HepG2 (cell line): ENCODE measurements around the gene YEATS4. TPM values are rescaled to one million over a fixed set of nuclear protein-coding genes. Genes with fewer than 3 reads are reported as not detected.
A peak's percentile ranks its signal among the peaks of the same experiment; 100 is the strongest.

Experiments
- ATAC-seq: fragments of 200-7000 bp; cut with Tn5 transposase; 3 replicates; pipeline ENCODE4 v1.9.1; 2020; ENCODE audit warnings: mild to moderate bottlenecking, moderate library complexity
- BruUV-seq: library from RNA; stranded (reverse); fragments of 400-500 nt; replicated peaks from 2 replicates; lab custom pipeline; 2021; lab: Mats Ljungman, UMichigan
- CTCF ChIA-PET: fragments of 300-600 bp; formaldehyde crosslinking; extraction: SDS; loops from one replicate; lab custom pipeline; 2021; ENCODE audit warnings: low total read pairs, inconsistent platforms, low intra/inter-chr PET ratio; lab: Yijun Ruan, JAX
- POLR2A ChIA-PET: fragments of 350-600 bp; sonication (Branson Sonifier 250); formaldehyde crosslinking; loops from one replicate; lab custom pipeline; 2020; ENCODE audit warnings: antibody characterized with exemption, inconsistent platforms; lab: Yijun Ruan, JAX
- DNase-seq: peaks from one replicate; pipeline ENCODE4 v3.0.0-alpha.2; 2015; ENCODE audit warnings: low spot score
- FAIRE-seq: peaks from 3 replicates; lab custom pipeline; 2011; peaks lifted over from hg19 to GRCh38; lab: Jason Lieb, UNC
- H2AFZ ChIP-seq: one replicate; pipeline ENCODE4 v1.6.1; 2011; ENCODE audit warnings: low read length, inconsistent platforms
- H3K27ac ChIP-seq: fragments of 300-600 bp; 3 replicates; pipeline ENCODE4 v1.8.0; 2011; ENCODE audit warnings: mixed run types, mild to moderate bottlenecking, mixed read lengths, low read length, inconsistent platforms; ENCODE audit not compliant: insufficient read depth; ENCODE audit errors: extremely low read length
- H3K27me3 ChIP-seq, 2 experiments: fragments of 200-600 bp in 1 of 2; 2 replicates in 1 of 2; 3 replicates in 1 of 2; pipeline versions ENCODE4 v1.6.0 to v1.8.0; 2011; ENCODE audit warnings: low read length in 2 of 2, mild to moderate bottlenecking in 2 of 2, moderate library complexity in 2 of 2, inconsistent platforms in 1 of 2; ENCODE audit not compliant: insufficient read depth in 2 of 2, control insufficient read depth in 1 of 2
- H3K36me3 ChIP-seq, 2 experiments: fragments of 200-600 bp in 1 of 2; replicated peaks in 1 of 2; 2 replicates in 1 of 2; 3 replicates in 1 of 2; pipeline versions ENCODE4 v1.5.1 to v1.8.0; 2011; ENCODE audit warnings: low read length in 2 of 2, inconsistent platforms in 1 of 2; ENCODE audit not compliant: insufficient read depth in 2 of 2, control insufficient read depth in 1 of 2
- H3K4me1 ChIP-seq: 2 replicates; pipeline ENCODE4 v1.5.1; 2012; ENCODE audit warnings: low read length, inconsistent platforms; ENCODE audit not compliant: insufficient read depth
- H3K4me2 ChIP-seq: 2 replicates; pipeline ENCODE4 v1.6.0; 2011; ENCODE audit warnings: low read depth, low read length, inconsistent platforms
- H3K4me3 ChIP-seq, 3 experiments: fragments of 200-600 bp in 1 of 3; sonication (generic), shearing (Covaris generic) in 1 of 3; replicated peaks in 1 of 3; 2 replicates each; pipeline ENCODE4 v1.5.1; 2011 to 2016; ENCODE audit warnings: low read length in 3 of 3, inconsistent platforms in 2 of 3, low read depth in 2 of 3, mild to moderate bottlenecking in 2 of 3, control low read depth in 1 of 3, mixed read lengths in 1 of 3; ENCODE audit not compliant: insufficient read depth in 1 of 3
- H3K79me2 ChIP-seq: one replicate; pipeline ENCODE4 v1.6.1; 2011; ENCODE audit warnings: low read length, inconsistent platforms; ENCODE audit not compliant: insufficient read depth
- H3K9ac ChIP-seq: 2 replicates; pipeline ENCODE4 v1.6.0; 2011; ENCODE audit warnings: mild to moderate bottlenecking, low read depth, low read length, inconsistent platforms; ENCODE audit not compliant: insufficient read depth
- H3K9me3 ChIP-seq: 2 replicates; pipeline ENCODE4 v1.5.1; 2012; ENCODE audit warnings: mild to moderate bottlenecking, low read length
- H4K20me1 ChIP-seq: 2 replicates; pipeline ENCODE4 v1.6.0; 2011; ENCODE audit warnings: inconsistent platforms, mild to moderate bottlenecking, low read length, moderate library complexity; ENCODE audit not compliant: insufficient read depth
- ATF7-NPFF ChIP-seq: sonication (generic); formaldehyde crosslinking; IDR thresholded peaks from 2 replicates; pipeline ENCODE4 v1.8.1; 2023; ENCODE audit warnings: mild to moderate bottlenecking, low read depth, missing genetic modification reagents, moderate library complexity
- HOXD1 ChIP-seq: sonication (generic); formaldehyde crosslinking; IDR thresholded peaks from 2 replicates; pipeline ENCODE4 v1.5.0; 2020; ENCODE audit warnings: missing genetic modification reagents
- JUN ChIP-seq: sonication (generic); formaldehyde crosslinking; IDR thresholded peaks from 2 replicates; pipeline ENCODE4 v1.4.0; 2020; ENCODE audit warnings: mild to moderate bottlenecking, missing genetic modification reagents
- KLF12 ChIP-seq: sonication (generic); formaldehyde crosslinking; IDR thresholded peaks from 2 replicates; pipeline ENCODE4 v1.4.0; 2020; ENCODE audit warnings: missing genetic modification reagents, borderline replicate concordance
- MAF1 ChIP-seq: sonication (generic); formaldehyde crosslinking; IDR thresholded peaks from 2 replicates; pipeline ENCODE4 v1.5.0; 2020; ENCODE audit warnings: missing genetic modification reagents, borderline replicate concordance
- MED1 ChIP-seq: sonication (generic); formaldehyde crosslinking; IDR thresholded peaks from 2 replicates; pipeline ENCODE4 v1.4.0; 2020; ENCODE audit warnings: missing genetic modification reagents
- PAF1 ChIP-seq: IDR thresholded peaks from 2 replicates; pipeline ENCODE4 v1.6.1; 2016; ENCODE audit warnings: missing genetic modification reagents, missing compliant biosample characterization
- POLR2A ChIP-seq, 2 experiments: IDR thresholded peaks; 2 replicates each; pipeline ENCODE4 v1.6.1; 2011; ENCODE audit warnings: low read depth in 2 of 2, low read length in 2 of 2, mild to moderate bottlenecking in 1 of 2, moderate library complexity in 1 of 2; ENCODE audit not compliant: insufficient read depth in 1 of 2
- PRPF4 ChIP-seq: fragments of 200-400 bp; formaldehyde crosslinking; IDR thresholded peaks from 2 replicates; pipeline ENCODE4 v1.6.1; 2016; ENCODE audit warnings: low read length, low read depth; ENCODE audit not compliant: poor library complexity, severe bottlenecking
- SALL1 ChIP-seq: sonication (generic); formaldehyde crosslinking; IDR thresholded peaks from 2 replicates; pipeline ENCODE4 v1.8.0; 2022; ENCODE audit warnings: mild to moderate bottlenecking, missing genetic modification reagents
- ZMYM3 ChIP-seq: sonication (generic); formaldehyde crosslinking; IDR thresholded peaks from 2 replicates; pipeline ENCODE4 v1.5.1; 2020; ENCODE audit warnings: mild to moderate bottlenecking, missing genetic modification reagents
- ZNF276 ChIP-seq: sonication (generic); formaldehyde crosslinking; IDR thresholded peaks from 2 replicates; pipeline ENCODE4 v1.4.0; 2020; ENCODE audit warnings: mild to moderate bottlenecking, low read depth, missing genetic modification reagents
- ZNF460 ChIP-seq: sonication (generic); formaldehyde crosslinking; IDR thresholded peaks from 2 replicates; pipeline ENCODE4 v1.5.1; 2020; ENCODE audit warnings: missing genetic modification reagents, mild to moderate bottlenecking, borderline replicate concordance
- ZNF468 ChIP-seq: sonication (generic); formaldehyde crosslinking; IDR thresholded peaks from 2 replicates; pipeline ENCODE4 v1.8.0; 2022; ENCODE audit warnings: mild to moderate bottlenecking, moderate library complexity, missing genetic modification reagents
- WGBS: methylation state at CpG from one replicate; pipeline ENCODE4 v1.1.6; 2017; ENCODE audit warnings: low lambda C conversion rate; 5-methylcytosine and 5-hydroxymethylcytosine counted together
- in situ Hi-C: cut with HindIII; loops from 2 replicates; pipeline ENCODE4 v1.10.0; 2017; ENCODE audit warnings: low pct_unique_long_range_greater_than_20kb; ENCODE audit not compliant: extremely low pct_ligation_motif_present
- intact Hi-C: fragments of 100-400 bp; cut with micrococcal nuclease; formaldehyde crosslinking; loops from one replicate; pipeline ENCODE4 v1.10.0; 2022; ENCODE audit not compliant: unreplicated experiment
- polyA plus RNA-seq, 8 experiments: library from polyadenylated mRNA; depleted of rRNA in 3 of 8; stranded (reverse) in 7 of 8; unstranded in 1 of 8; fragments of >200 nt; fragmentation: Illumina TruSeq in 4 of 8; extraction: Trizol in 4 of 8; gene quantifications; 2 replicates each; pipeline versions ENCODE4 v1.2.1 to v1.2.3, GENCODE V29; 2011 to 2016; ENCODE audit warnings: low read depth in 4 of 8, missing spikeins in 1 of 8, mixed read lengths in 1 of 8; ENCODE audit not compliant: insufficient read depth in 1 of 8
- total RNA-seq, 5 experiments: library from RNA; depleted of rRNA; stranded (reverse); fragments of >200 nt; fragmentation: Illumina TruSeq; extraction: Trizol; gene quantifications; 2 replicates each; pipeline ENCODE4 v1.2.3, GENCODE V29; 2016; ENCODE audit warnings: low read depth in 1 of 5
- TF ChIP-seq, protein P1 (sequence below): sonication (generic); formaldehyde crosslinking; conservative IDR thresholded peaks from 2 replicates; pipeline ENCODE4 v1.8.0; 2022; ENCODE audit warnings: mild to moderate bottlenecking, moderate library complexity, missing genetic modification reagents
- TF ChIP-seq, protein P2 (sequence below): sonication (generic); formaldehyde crosslinking; IDR thresholded peaks from 2 replicates; pipeline ENCODE4 v1.4.0; 2020; ENCODE audit warnings: missing genetic modification reagents

Gene YEATS4
- total and polyA plus RNA-seq, 2 of the 13 experiments (the other 11 are each of a cell fraction or from before 2014, with no cell fraction given): 16.8 to 45.0 TPM

- Histone ChIP-seq H3K9ac (peak overlapping the region; percentile 79), H3K79me2 (peaks cover 46% of the 10 kb centered on the region)
- TF ChIP-seq PRPF4 (no peak), ATF7-NPFF (CRISPR knock-in tag) (no peak), MAF1 (no peak), POLR2A (IDR thresholded peaks at IDR 0.05; ENCODE audit: insufficient read depth in 1 of 2, low read depth in 2 of 2, low read length in 2 of 2) (peak in 1 of 2 experiments; percentile 41; a peak in 1 of 4 replicates), ZNF468 (CRISPR knock-in tag) (no peak), KLF12 (CRISPR knock-in tag) (no peak), HOXD1 (no peak), PAF1 (CRISPR knock-in tag) (peak; percentile 89; the same call in 1 of the 2 replicates), ZNF276 (no peak), SALL1 (CRISPR knock-in tag) (0 out of 2 replicates have a peak, but pooled peaks have one; percentile 30), MED1 (CRISPR knock-in tag) (0 out of 2 replicates have a peak, but pooled peaks have one; percentile 15), ZMYM3 (peak; percentile 32; the same call in 1 of the 2 replicates), JUN (CRISPR knock-in tag) (no peak), ZNF460 (peak; percentile 95)
- TF ChIP-seq, protein P1, sequence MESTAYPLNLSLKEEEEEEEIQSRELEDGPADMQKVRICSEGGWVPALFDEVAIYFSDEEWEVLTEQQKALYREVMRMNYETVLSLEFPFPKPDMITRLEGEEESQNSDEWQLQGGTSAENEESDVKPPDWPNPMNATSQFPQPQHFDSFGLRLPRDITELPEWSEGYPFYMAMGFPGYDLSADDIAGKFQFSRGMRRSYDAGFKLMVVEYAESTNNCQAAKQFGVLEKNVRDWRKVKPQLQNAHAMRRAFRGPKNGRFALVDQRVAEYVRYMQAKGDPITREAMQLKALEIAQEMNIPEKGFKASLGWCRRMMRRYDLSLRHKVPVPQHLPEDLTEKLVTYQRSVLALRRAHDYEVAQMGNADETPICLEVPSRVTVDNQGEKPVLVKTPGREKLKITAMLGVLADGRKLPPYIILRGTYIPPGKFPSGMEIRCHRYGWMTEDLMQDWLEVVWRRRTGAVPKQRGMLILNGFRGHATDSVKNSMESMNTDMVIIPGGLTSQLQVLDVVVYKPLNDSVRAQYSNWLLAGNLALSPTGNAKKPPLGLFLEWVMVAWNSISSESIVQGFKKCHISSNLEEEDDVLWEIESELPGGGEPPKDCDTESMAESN: no peak
- TF ChIP-seq, protein P2, sequence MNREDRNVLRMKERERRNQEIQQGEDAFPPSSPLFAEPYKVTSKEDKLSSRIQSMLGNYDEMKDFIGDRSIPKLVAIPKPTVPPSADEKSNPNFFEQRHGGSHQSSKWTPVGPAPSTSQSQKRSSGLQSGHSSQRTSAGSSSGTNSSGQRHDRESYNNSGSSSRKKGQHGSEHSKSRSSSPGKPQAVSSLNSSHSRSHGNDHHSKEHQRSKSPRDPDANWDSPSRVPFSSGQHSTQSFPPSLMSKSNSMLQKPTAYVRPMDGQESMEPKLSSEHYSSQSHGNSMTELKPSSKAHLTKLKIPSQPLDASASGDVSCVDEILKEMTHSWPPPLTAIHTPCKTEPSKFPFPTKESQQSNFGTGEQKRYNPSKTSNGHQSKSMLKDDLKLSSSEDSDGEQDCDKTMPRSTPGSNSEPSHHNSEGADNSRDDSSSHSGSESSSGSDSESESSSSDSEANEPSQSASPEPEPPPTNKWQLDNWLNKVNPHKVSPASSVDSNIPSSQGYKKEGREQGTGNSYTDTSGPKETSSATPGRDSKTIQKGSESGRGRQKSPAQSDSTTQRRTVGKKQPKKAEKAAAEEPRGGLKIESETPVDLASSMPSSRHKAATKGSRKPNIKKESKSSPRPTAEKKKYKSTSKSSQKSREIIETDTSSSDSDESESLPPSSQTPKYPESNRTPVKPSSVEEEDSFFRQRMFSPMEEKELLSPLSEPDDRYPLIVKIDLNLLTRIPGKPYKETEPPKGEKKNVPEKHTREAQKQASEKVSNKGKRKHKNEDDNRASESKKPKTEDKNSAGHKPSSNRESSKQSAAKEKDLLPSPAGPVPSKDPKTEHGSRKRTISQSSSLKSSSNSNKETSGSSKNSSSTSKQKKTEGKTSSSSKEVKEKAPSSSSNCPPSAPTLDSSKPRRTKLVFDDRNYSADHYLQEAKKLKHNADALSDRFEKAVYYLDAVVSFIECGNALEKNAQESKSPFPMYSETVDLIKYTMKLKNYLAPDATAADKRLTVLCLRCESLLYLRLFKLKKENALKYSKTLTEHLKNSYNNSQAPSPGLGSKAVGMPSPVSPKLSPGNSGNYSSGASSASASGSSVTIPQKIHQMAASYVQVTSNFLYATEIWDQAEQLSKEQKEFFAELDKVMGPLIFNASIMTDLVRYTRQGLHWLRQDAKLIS: 0 out of 2 replicates have a peak, but pooled peaks have one; percentile 42
Measured at GRCh38 chr12:69350777-69351176, 8.8 kb upstream of the YEATS4 start.

More at GRCh38 chr12:69350777-69351176, 8.8 kb upstream of the YEATS4 start:
- FAIRE-seq (no peak), DNase-seq (no peak), ATAC-seq (no peak)
- peaks cover 21% of the 10 kb centered on the region for H4K20me1 ChIP-seq
- ChIA-PET POLR2A (interaction anchor here (6.6 kb wide), 1 partner anchor 16 kb away, joined by 229 read pairs; no protein-coding TSS in a partner anchor), CTCF (no interaction called here)
- BruUV-seq: no TSS peak
- no peaks in the 10 kb centered on the region for H3K9me3 ChIP-seq
- peak overlapping the region; percentile 69 to 90 (median 72) for H3K4me3 ChIP-seq
- peaks cover 0 to 16% of the 10 kb centered on the region in 2 experiments; a peak in 2 of 5 replicates for H3K36me3 ChIP-seq
- H2AFZ ChIP-seq: no peak overlapping the region
- no peaks in the 10 kb centered on the region; a peak in 1 of 5 replicates for H3K27me3 ChIP-seq
- peaks cover 49% of the 10 kb centered on the region for H3K4me1 ChIP-seq
- H3K27ac ChIP-seq: peak overlapping the region; percentile 92
- WGBS: 30% methylated on average over 1 of the region's 1 CpG
- intact Hi-C loops (no loop called here), in situ Hi-C loops (loop anchor here (10.0 kb wide), 1 partner anchor 56 kb away; no protein-coding TSS in a partner anchor)
- peak overlapping the region; percentile 89 for H3K4me2 ChIP-seq
